B cell (primary cell): ENCODE results near the gene MEGF11. TPM values are rescaled to one million over a fixed set of nuclear protein-coding genes. Genes with fewer than 3 reads are reported as not detected.

Experiments used
- ATAC-seq: fragments of 200-7000 bp; cut with Tn5 transposase; one replicate; pipeline ENCODE4 v1.10.0; 2021; ENCODE audit warnings: low read depth, mild to moderate bottlenecking, moderate number of reproducible peaks, moderate library complexity
- CTCF ChIA-PET: fragments of 350-600 bp; sonication (Branson Sonifier 250); formaldehyde crosslinking; loops from one replicate; lab custom pipeline; 2021; ENCODE audit warnings: antibody characterized with exemption, inconsistent platforms; lab: Charles Lee
- POLR2A ChIA-PET: fragments of 350-600 bp; sonication (Branson Sonifier 250); formaldehyde crosslinking; loops from one replicate; lab custom pipeline; 2021; ENCODE audit warnings: antibody characterized with exemption; lab: Charles Lee
- DNase-seq: peaks from one replicate; pipeline ENCODE4 v3.0.0; 2013
- H2AFZ ChIP-seq: 2 replicates; pipeline ENCODE4 v1.6.1; 2012; ENCODE audit warnings: mild to moderate bottlenecking, low read depth, low read length; ENCODE audit not compliant: insufficient read depth, poor library complexity, severe bottlenecking
- H3K27ac ChIP-seq, 2 donors: 1 replicate in 1 of 2; 2 replicates in 1 of 2; pipeline ENCODE4 v1.5.1; 2012 to 2013; ENCODE audit warnings: low read length in 2 of 2, mild to moderate bottlenecking in 2 of 2, moderate library complexity in 1 of 2
- H3K27me3 ChIP-seq, 4 experiments: fragments of 200-600 bp in 1 of 4; sonication (generic) in 1 of 4; replicated peaks in 1 of 4; 1 replicate in 2 of 4; 2 replicates in 2 of 4; pipeline versions ENCODE4 v1.6.1 to v1.7.0; 2013 to 2016; ENCODE audit warnings: low read length in 3 of 4, mild to moderate bottlenecking in 2 of 4, mixed read lengths in 1 of 4, moderate library complexity in 1 of 4; ENCODE audit not compliant: insufficient read depth in 4 of 4, control insufficient read depth in 3 of 4; ENCODE audit errors: control extremely low read depth in 1 of 4
- H3K36me3 ChIP-seq, 2 experiments: replicated peaks in 1 of 2; 1 replicate in 1 of 2; 2 replicates in 1 of 2; pipeline versions ENCODE4 v1.6.1 to v1.7.1; 2013; ENCODE audit warnings: low read length in 1 of 2; ENCODE audit not compliant: insufficient read depth in 2 of 2, control insufficient read depth in 1 of 2; ENCODE audit errors: control extremely low read depth in 1 of 2, extremely low read depth in 1 of 2
- H3K4me1 ChIP-seq, 2 donors: fragments of 200-600 bp in 1 of 2; sonication (generic) in 1 of 2; 1 replicate in 1 of 2; 2 replicates in 1 of 2; pipeline versions ENCODE4 v1.5.1 to v1.6.1; 2013 to 2017; ENCODE audit warnings: low read length in 2 of 2; ENCODE audit not compliant: control insufficient read depth in 2 of 2, insufficient read depth in 2 of 2
- H3K4me2 ChIP-seq: replicated peaks from 2 replicates; pipeline ENCODE3; 2012; ENCODE audit warnings: mild to moderate bottlenecking, low read depth, low read length; ENCODE audit not compliant: poor library complexity, severe bottlenecking
- H3K4me3 ChIP-seq, 5 experiments: fragments of 200-600 bp in 1 of 5; sonication (generic) in 1 of 5; 1 replicate in 3 of 5; 2 replicates in 2 of 5; pipeline versions ENCODE4 v1.5.1 to v1.7.0; 2011 to 2016; ENCODE audit warnings: low read length in 4 of 5, mild to moderate bottlenecking in 4 of 5, low read depth in 2 of 5, control low read depth in 1 of 5, moderate library complexity in 1 of 5; ENCODE audit not compliant: insufficient read depth in 1 of 5; ENCODE audit errors: control extremely low read depth in 1 of 5, extremely low read depth in 1 of 5
- H3K79me2 ChIP-seq: fragments of 200-600 bp; sonication (generic); one replicate; pipeline ENCODE4 v1.6.0; 2016; ENCODE audit warnings: low read length; ENCODE audit not compliant: control insufficient read depth, insufficient read depth
- H3K9ac ChIP-seq: fragments of 200-600 bp; sonication (generic); 2 replicates; pipeline ENCODE4 v1.6.1; 2017; ENCODE audit warnings: mild to moderate bottlenecking, low read length, moderate library complexity
- H3K9me3 ChIP-seq, 3 donors: one replicate each; pipeline versions ENCODE4 v1.6.1 to v1.7.1; 2013; ENCODE audit warnings: low read length in 2 of 3; ENCODE audit not compliant: control insufficient read depth in 2 of 3, insufficient read depth in 1 of 3; ENCODE audit errors: control extremely low read depth in 1 of 3
- H4K20me1 ChIP-seq: 2 replicates; pipeline ENCODE4 v1.6.0; 2012; ENCODE audit warnings: mild to moderate bottlenecking, low read length; ENCODE audit not compliant: insufficient read depth, control insufficient read depth, poor library complexity, severe bottlenecking
- H3K27ac Mint-ChIP-seq: one replicate; pipeline ENCODE4 v1.8.0; 2021; ENCODE audit warnings: mixed read lengths
- H3K27me3 Mint-ChIP-seq: one replicate; pipeline ENCODE4 v1.8.0; 2021; ENCODE audit warnings: mixed read lengths
- H3K4me1 Mint-ChIP-seq: one replicate; pipeline ENCODE4 v1.8.0; 2021; ENCODE audit warnings: mixed read lengths
- H3K4me3 Mint-ChIP-seq: one replicate; pipeline ENCODE4 v1.8.0; 2021; ENCODE audit warnings: mixed read lengths
- H3K9me3 Mint-ChIP-seq: one replicate; pipeline ENCODE4 v1.8.0; 2022; ENCODE audit warnings: mixed read lengths; ENCODE audit not compliant: insufficient read depth
- CTCF ChIP-seq: fragments of 200-600 bp; IDR thresholded peaks from one replicate; pipeline ENCODE4 v1.8.0; 2022; ENCODE audit warnings: antibody characterized with exemption, mild to moderate bottlenecking
- EZH2 ChIP-seq: IDR thresholded peaks from 2 replicates; pipeline ENCODE4 v1.6.1; 2012; ENCODE audit warnings: borderline replicate concordance, low read depth, mild to moderate bottlenecking, moderate library complexity, low read length; ENCODE audit not compliant: insufficient read depth, poor library complexity, severe bottlenecking
- WGBS: methylation state at CpG from one replicate; pipeline ENCODE4 v1.1.5; 2013; ENCODE audit warnings: missing lambda C conversion rate; ENCODE audit not compliant: insufficient coverage; 5-methylcytosine and 5-hydroxymethylcytosine counted together
- intact Hi-C: fragments of 100-400 bp; cut with micrococcal nuclease; formaldehyde crosslinking; loops from one replicate; pipeline ENCODE4 v1.10.0; 2022
- polyA plus RNA-seq: library from polyadenylated mRNA; depleted of rRNA; stranded (reverse); fragments of >200 nt; gene quantifications from 2 replicates; pipeline ENCODE4 v1.2.3, GENCODE V29; 2012
- total RNA-seq, 2 donors: library from RNA; stranded (reverse); fragments of 120-200 nt in 1 of 2; gene quantifications; 1 replicate in 1 of 2; 2 replicates in 1 of 2; pipeline versions ENCODE4 v1.2.3 to v1.2.4, GENCODE V29; 2013 to 2022

The MEGF11 gene
- total and polyA plus RNA-seq, 2 donors (not counting 1 experiment from before 2014, with no cell fraction given) = 0.04 to 0.34 TPM

- Histone ChIP-seq H2AFZ (no peak overlapping the region), H3K9me3 (no peaks in the 10 kb centered on the region), H3K79me2 (no peaks in the 10 kb centered on the region), H3K4me3 (no peak overlapping the region), H3K36me3 (no peaks in the 10 kb centered on the region), H3K27ac (no peak overlapping the region), H3K27me3 (peaks cover 0 to 3% (median 0%) of the 10 kb centered on the region in 4 experiments), H3K4me2 (no peak overlapping the region), H4K20me1 (no peaks in the 10 kb centered on the region), H3K4me1 (peaks cover 0 to 4% of the 10 kb centered on the region in 2 donors), H3K9ac (no peak overlapping the region)
- no peak for DNase-seq
- no peak for ATAC-seq
- Mint-ChIP-seq H3K9me3 (no peaks in the 10 kb centered on the region), H3K27ac (no peak overlapping the region), H3K4me1 (no peaks in the 10 kb centered on the region), H3K4me3 (no peak overlapping the region), H3K27me3 (peaks cover 11% of the 10 kb centered on the region)
- TF ChIP-seq CTCF (no peak), EZH2 (no peak)
- ChIA-PET POLR2A (no interaction called here), CTCF (interaction anchor here (0.7 to 1.3 kb wide), 4 partner anchors 28 to 552 kb away, joined by 3 to 4 read pairs (median 4); no protein-coding TSS in a partner anchor)
- intact Hi-C loops = no loop called here
- 67% methylated on average over 3 of the region's 5 CpGs for WGBS
These were observed 62.8 kb downstream of the MEGF11 start for GRCh38 chr15:66190746-66191145.

DNA sequence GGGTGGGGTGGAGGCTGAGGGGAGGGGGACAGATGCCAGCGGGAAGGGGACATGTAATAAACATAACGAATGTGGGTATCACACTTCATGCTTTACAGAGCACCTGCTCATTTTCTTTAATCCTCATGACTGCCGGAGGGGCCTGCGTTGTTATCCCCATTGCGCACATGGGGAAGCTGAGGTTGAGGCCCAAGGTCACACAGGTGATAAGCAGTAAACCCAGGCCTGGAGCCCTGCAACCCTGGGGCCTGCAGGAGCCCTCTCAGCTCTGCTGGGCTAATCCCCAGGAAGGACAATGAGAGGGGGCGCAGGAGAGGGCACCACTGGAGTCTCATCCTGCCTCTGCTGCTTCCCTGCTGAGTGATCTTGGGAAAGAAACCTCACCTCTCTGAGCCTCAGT lies 64.3 kb downstream of the MEGF11 start:
- Mint-ChIP-seq H3K4me1 (no peaks in the 10 kb centered on the region), H3K9me3 (no peaks in the 10 kb centered on the region), H3K27ac (no peak overlapping the region), H3K4me3 (no peak overlapping the region), H3K27me3 (peaks cover 22% of the 10 kb centered on the region)
- ChIA-PET POLR2A (no interaction called here), CTCF (no interaction called here)
- H3K4me1 ChIP-seq = peaks cover 0 to 4% of the 10 kb centered on the region in 2 donors
- H3K27ac ChIP-seq = no peak overlapping the region
- H3K4me3 ChIP-seq = no peak overlapping the region
- H2AFZ ChIP-seq = no peak overlapping the region
- TF ChIP-seq CTCF = no peak
- no peak for TF ChIP-seq EZH2
- H3K9ac ChIP-seq = no peak overlapping the region
- H3K4me2 ChIP-seq = no peak overlapping the region
- no peaks in the 10 kb centered on the region for H3K79me2 ChIP-seq
- H3K27me3 ChIP-seq = peaks cover 0 to 12% (median 0%) of the 10 kb centered on the region in 4 experiments
- ATAC-seq (no peak), DNase-seq (no peak)
- 93% methylated on average over 4 of the region's 6 CpGs for WGBS
- H4K20me1 ChIP-seq = no peaks in the 10 kb centered on the region
- H3K36me3 ChIP-seq = no peaks in the 10 kb centered on the region
- intact Hi-C loops = no loop called here
- H3K9me3 ChIP-seq = no peaks in the 10 kb centered on the region
